ENCODE results near the gene B3GNT5.

- TF ChIP-seq, protein P1, sequence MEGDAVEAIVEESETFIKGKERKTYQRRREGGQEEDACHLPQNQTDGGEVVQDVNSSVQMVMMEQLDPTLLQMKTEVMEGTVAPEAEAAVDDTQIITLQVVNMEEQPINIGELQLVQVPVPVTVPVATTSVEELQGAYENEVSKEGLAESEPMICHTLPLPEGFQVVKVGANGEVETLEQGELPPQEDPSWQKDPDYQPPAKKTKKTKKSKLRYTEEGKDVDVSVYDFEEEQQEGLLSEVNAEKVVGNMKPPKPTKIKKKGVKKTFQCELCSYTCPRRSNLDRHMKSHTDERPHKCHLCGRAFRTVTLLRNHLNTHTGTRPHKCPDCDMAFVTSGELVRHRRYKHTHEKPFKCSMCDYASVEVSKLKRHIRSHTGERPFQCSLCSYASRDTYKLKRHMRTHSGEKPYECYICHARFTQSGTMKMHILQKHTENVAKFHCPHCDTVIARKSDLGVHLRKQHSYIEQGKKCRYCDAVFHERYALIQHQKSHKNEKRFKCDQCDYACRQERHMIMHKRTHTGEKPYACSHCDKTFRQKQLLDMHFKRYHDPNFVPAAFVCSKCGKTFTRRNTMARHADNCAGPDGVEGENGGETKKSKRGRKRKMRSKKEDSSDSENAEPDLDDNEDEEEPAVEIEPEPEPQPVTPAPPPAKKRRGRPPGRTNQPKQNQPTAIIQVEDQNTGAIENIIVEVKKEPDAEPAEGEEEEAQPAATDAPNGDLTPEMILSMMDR (IDR thresholded peaks at IDR 0.05), result no peak
- no peak for TF ChIP-seq POLR2A (IDR thresholded peaks at IDR 0.05)
These were observed 8.8 kb upstream of the B3GNT5 start for GRCh38 chr3:183244219-183244618.
